Kidney epithelial cell (primary cell): ENCODE data around the gene PABPN1L. TPM values are rescaled to one million over a fixed set of nuclear protein-coding genes. Genes with fewer than 3 reads are reported as not detected.

Experiments used
- DNase-seq: peaks from one replicate; pipeline ENCODE4 v3.0.0-alpha.2; 2010; ENCODE audit warnings: low read depth
- H3K27me3 ChIP-seq: 2 replicates; pipeline ENCODE4 v1.6.0; 2011; ENCODE audit warnings: low read length; ENCODE audit not compliant: control insufficient read depth, insufficient read depth
- H3K36me3 ChIP-seq: 2 replicates; pipeline ENCODE4 v1.5.1; 2011; ENCODE audit warnings: low read length; ENCODE audit not compliant: control insufficient read depth, insufficient read depth
- H3K4me3 ChIP-seq: 2 replicates; pipeline ENCODE4 v1.5.1; 2011; ENCODE audit warnings: low read depth, mild to moderate bottlenecking, control low read depth, low read length
- CTCF ChIP-seq: IDR thresholded peaks from 2 replicates; pipeline ENCODE4 v1.5.1; 2011; ENCODE audit warnings: mild to moderate bottlenecking, moderate library complexity, low read length, control low read depth, inconsistent platforms; ENCODE audit not compliant: insufficient read depth, poor library complexity, severe bottlenecking
- total RNA-seq: library from RNA; depleted of rRNA; stranded (reverse); fragments of >200 nt; gene quantifications from 2 replicates; pipeline ENCODE4 v1.2.3, GENCODE V29; 2015

PABPN1L gene
- total RNA-seq, 1 donor from 2014 or later, result not detected

DNA sequence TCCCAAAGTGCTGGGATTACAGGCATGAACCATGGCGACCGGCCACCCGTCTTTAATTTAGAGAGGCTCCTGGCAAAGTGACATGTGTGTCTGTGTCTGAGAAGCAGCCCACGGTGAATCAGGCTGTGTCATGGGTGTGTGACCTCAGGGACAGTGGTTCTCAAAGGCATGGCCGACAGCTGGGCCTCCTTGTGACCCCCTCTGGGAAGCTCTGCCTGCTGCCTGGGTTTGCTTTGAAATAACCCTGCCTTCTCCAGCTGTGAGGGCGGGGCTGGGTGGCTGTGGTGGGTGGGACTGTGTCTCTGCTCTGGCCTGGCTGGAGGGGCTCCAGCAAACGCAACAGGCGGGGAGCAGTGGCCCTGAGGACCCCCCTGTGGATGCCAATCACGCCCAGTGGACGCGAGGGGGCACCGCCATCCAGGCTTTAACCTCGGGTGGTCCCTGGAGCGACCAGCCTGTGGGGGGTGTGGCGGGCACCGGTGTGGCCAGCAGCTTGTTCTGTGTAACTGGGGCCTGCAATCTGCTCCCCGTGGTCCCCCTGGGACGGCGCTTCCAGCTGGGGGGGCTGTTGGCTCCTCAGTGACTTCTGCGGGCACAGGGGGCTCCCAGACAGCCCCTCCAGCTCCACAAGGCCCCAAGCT is 46.0 kb downstream of the PABPN1L start:
- peaks cover 14% of the 10 kb centered on the region for H3K27me3 ChIP-seq

DNA sequence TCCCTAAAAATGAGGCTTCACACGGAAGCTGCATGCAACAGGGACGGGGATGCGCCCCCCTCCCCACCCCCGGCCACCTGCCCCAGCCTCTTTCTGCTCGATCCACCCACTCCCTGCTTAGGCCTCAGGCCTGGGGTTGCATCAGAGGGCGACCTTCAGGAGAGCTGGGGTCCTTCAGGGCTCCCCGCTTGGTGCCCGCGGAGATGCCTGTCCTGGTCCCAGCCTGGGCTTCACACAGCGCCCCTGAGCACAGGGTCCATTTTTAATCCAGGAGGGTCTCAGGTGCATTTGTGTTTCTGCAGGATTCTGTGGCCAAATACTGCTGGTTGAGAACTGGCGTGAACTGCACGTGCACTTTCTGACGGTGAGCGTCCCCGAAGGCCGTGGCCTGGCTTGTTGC is 47.3 kb downstream of the PABPN1L start:
- no peak for TF ChIP-seq CTCF
- no peak overlapping the region for H3K4me3 ChIP-seq
- H3K36me3 ChIP-seq, result no peaks in the 10 kb centered on the region
- no peak for DNase-seq
- H3K27me3 ChIP-seq, result peaks cover 16% of the 10 kb centered on the region

More for the DNA sequence above, 46.0 kb downstream of the PABPN1L start:
- TF ChIP-seq CTCF, result no peak
- H3K4me3 ChIP-seq, result no peak overlapping the region
- no peak for DNase-seq
- no peaks in the 10 kb centered on the region for H3K36me3 ChIP-seq

GRCh38 chr16:88818575-88818874 is 47.9 kb downstream of the PABPN1L start:
- peaks cover 16% of the 10 kb centered on the region for H3K27me3 ChIP-seq
- DNase-seq, result no peak
- H3K4me3 ChIP-seq, result no peak overlapping the region
- no peak for TF ChIP-seq CTCF
- H3K36me3 ChIP-seq, result no peaks in the 10 kb centered on the region

- Histone ChIP-seq H3K36me3 (no peaks in the 10 kb centered on the region), H3K27me3 (peaks cover 16% of the 10 kb centered on the region), H3K4me3 (no peak overlapping the region)
- no peak for TF ChIP-seq CTCF
- no peak for DNase-seq
Measured at GRCh38 chr16:88817785-88818574, 48.5 kb downstream of the PABPN1L start.

GRCh38 chr16:88816736-88817535 is 49.5 kb downstream of the PABPN1L start:
- Histone ChIP-seq H3K27me3 (peaks cover 16% of the 10 kb centered on the region), H3K4me3 (no peak overlapping the region), H3K36me3 (no peaks in the 10 kb centered on the region)
- no peak for DNase-seq
- TF ChIP-seq CTCF, result no peak
